AG04449 (cell line): ENCODE results near the gene ALPK3.

ENCODE experiments used
- CTCF ChIA-PET: fragments of 350-600 bp; formaldehyde crosslinking; extraction: SDS; loops from one replicate; lab custom pipeline; 2021; ENCODE audit warnings: antibody characterized with exemption; lab: Yijun Ruan, JAX
- POLR2A ChIA-PET: fragments of 400-600, 350-600 bp; formaldehyde crosslinking; extraction: SDS; loops from one replicate; lab custom pipeline; 2020; ENCODE audit warnings: antibody characterized with exemption, inconsistent platforms; lab: Yijun Ruan, JAX
- DNase-seq: peaks from one replicate; pipeline ENCODE4 v3.0.0-alpha.2; 2010; ENCODE audit warnings: low read depth, low spot score
- H3K4me3 ChIP-seq: 2 replicates; pipeline ENCODE4 v1.5.1; 2011; ENCODE audit warnings: low read depth, mild to moderate bottlenecking, control low read depth, low read length
- TF ChIP-seq, protein P1 (sequence below): IDR thresholded peaks from one replicate; pipeline ENCODE4 v1.5.1; 2011; ENCODE audit warnings: mild to moderate bottlenecking, moderate library complexity, low read length, control low read depth, inconsistent platforms; ENCODE audit not compliant: insufficient read depth; ENCODE audit errors: missing control alignments

Gene ALPK3

DNA sequence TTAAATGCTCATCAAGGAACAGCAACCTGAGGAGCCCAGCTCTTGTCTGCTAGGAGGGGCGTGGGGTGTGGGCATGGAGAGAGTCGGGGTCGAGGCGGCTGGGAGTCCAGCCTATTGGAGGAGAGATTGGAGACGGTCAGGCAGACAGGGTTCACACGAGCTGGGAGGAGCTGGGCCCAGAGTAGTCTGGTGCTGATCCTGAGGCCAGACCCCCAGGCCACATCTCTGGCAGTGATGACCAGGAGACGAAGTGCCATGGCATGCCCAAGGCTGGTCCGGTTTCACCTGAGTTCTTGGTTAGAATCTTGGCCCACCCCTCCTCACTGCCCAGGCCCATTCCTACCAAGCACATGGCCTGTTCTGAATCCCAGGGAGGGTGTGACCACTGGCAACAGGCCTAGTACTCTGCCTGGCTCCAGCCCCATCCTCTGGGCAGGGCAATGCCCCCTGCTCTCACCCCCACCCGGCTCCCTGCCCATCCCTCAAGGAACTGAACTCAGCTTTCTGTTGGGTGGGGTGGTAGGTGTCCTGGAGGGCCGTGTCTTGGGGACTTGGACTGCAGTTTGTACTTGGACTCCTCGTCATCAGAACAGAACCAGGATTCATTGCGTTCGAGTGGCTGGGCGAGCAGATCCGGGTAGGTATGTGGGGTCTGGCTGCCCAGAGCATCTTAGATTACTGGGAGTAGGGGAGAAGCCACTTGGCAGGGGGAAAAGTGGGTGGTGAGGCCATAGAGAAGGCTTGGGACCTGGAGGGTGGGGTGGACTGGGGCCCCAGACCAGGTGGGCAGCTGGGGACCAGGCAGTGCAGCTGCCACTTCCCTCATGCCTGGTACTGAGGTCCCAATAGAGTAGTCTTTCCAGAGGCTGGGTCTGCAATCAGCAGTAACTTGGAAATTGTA is 88.1 kb downstream of the ALPK3 start:
- TF ChIP-seq, protein P1, sequence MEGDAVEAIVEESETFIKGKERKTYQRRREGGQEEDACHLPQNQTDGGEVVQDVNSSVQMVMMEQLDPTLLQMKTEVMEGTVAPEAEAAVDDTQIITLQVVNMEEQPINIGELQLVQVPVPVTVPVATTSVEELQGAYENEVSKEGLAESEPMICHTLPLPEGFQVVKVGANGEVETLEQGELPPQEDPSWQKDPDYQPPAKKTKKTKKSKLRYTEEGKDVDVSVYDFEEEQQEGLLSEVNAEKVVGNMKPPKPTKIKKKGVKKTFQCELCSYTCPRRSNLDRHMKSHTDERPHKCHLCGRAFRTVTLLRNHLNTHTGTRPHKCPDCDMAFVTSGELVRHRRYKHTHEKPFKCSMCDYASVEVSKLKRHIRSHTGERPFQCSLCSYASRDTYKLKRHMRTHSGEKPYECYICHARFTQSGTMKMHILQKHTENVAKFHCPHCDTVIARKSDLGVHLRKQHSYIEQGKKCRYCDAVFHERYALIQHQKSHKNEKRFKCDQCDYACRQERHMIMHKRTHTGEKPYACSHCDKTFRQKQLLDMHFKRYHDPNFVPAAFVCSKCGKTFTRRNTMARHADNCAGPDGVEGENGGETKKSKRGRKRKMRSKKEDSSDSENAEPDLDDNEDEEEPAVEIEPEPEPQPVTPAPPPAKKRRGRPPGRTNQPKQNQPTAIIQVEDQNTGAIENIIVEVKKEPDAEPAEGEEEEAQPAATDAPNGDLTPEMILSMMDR: no peak
- CTCF ChIA-PET: interaction anchor here (1.3 kb wide), 1 partner anchor 27 kb away, joined by 4 read pairs; no protein-coding TSS in a partner anchor

DNA sequence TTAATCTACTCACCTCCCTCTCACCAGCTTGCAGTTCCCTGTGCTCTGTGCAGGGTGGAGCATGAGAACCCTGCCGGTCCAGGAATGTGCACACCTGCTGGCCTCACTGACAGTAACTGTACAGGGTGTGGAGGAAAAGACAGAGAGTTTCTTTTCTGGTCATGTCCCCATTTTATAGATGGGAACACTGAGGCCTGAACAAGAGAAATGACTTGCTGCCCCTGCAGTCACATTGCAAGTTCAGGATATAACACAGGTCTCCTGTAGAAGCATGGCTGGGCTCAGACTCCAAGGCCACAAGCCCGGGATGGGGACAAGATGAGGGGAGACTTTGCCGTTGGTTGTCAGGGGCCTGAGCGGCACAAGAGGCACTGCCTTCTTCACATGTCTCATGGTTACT is 90.6 kb downstream of the ALPK3 start:
- DNase-seq: no peak
- H3K4me3 ChIP-seq: no peak overlapping the region
- TF ChIP-seq, protein P1: no peak
- POLR2A ChIA-PET: no interaction called here
- CTCF ChIA-PET: interaction anchor here (1.0 to 1.7 kb wide), 3 partner anchors 21 to 253 kb away, joined by 3 to 6 read pairs (median 5); no protein-coding TSS in a partner anchor

More for the DNA sequence above, 88.1 kb downstream of the ALPK3 start:
- POLR2A ChIA-PET: no interaction called here
- DNase-seq: no peak
- H3K4me3 ChIP-seq: no peak overlapping the region

DNA sequence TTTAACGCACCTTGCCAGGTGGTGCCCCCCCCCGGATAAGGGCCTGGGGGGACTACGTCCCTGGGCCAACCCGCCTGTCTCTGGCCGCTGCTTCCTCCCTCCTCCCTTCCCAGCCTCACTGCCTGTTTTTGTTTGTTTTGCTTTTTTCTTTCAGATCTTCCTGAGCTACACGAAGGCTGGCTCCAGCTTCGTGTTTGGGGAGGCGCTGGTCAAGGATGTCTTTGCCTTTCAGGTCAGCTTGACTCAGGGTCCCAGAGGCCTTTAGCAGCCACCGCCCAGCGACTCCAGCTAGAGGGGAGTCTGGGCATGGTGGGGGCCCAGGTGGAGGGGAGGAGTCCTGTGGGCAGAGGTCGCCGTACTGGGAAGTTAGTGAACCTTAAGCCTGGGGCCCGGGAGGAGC is 91.4 kb downstream of the ALPK3 start:
- TF ChIP-seq, protein P1: no peak
- H3K4me3 ChIP-seq: no peak overlapping the region
- POLR2A ChIA-PET: no interaction called here
- CTCF ChIA-PET: interaction anchor here (1.0 to 1.7 kb wide), 2 partner anchors 8 to 20 kb away, joined by 3 to 6 read pairs; no protein-coding TSS in a partner anchor
- DNase-seq: no peak

DNA sequence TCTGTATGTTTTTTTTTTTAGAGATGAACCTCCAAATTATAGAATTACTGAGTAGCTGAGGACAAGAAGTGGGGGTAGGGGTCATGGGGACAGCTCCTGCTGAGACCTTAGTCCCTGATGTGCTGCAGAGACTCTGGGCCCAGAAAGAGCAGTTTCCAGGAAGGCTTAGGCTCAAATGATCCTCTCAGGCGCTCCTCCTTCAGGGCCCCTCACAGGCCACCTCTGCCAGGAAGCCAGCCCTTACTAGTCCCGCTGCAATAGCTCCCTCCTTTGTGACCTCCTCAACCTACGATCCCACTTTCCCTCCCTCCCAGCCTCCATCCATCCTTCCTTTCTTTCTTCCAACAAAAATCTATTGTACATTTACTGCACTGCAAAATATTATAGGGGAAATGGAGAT is 91.9 kb downstream of the ALPK3 start:
- no peak for DNase-seq
- ChIA-PET CTCF (interaction anchor here (0.7 to 2.1 kb wide), 4 partner anchors 9 to 46 kb away, joined by 3 to 6 read pairs (median 4); no protein-coding TSS in a partner anchor), POLR2A (no interaction called here)
- TF ChIP-seq, protein P1: no peak
- no peak overlapping the region for H3K4me3 ChIP-seq

DNA sequence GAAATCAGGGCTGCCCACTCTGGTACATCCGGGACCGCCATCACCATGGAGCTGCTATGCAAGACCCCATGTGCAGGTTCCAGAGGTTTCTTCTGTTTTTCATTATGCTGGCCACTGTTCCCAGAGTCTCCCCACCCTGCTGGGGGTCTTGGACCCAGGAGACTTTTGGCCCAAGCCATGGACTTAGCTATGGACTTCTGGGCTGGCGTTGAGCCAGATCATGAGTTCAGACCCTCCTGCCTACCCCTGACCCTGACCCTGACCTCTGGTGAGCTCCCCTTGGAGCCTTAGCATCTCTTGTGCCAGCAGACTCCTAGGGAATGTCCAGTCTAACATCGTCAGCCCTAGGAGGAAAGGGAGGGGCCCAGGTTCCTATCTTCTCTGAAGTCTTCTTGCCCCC is 92.6 kb downstream of the ALPK3 start:
- no peak overlapping the region for H3K4me3 ChIP-seq
- POLR2A ChIA-PET: no interaction called here
- no peak for DNase-seq
- TF ChIP-seq, protein P1: no peak
- CTCF ChIA-PET: interaction anchor here (0.7 to 2.1 kb wide), 4 partner anchors 9 to 45 kb away, joined by 3 to 6 read pairs (median 4); no protein-coding TSS in a partner anchor

DNA sequence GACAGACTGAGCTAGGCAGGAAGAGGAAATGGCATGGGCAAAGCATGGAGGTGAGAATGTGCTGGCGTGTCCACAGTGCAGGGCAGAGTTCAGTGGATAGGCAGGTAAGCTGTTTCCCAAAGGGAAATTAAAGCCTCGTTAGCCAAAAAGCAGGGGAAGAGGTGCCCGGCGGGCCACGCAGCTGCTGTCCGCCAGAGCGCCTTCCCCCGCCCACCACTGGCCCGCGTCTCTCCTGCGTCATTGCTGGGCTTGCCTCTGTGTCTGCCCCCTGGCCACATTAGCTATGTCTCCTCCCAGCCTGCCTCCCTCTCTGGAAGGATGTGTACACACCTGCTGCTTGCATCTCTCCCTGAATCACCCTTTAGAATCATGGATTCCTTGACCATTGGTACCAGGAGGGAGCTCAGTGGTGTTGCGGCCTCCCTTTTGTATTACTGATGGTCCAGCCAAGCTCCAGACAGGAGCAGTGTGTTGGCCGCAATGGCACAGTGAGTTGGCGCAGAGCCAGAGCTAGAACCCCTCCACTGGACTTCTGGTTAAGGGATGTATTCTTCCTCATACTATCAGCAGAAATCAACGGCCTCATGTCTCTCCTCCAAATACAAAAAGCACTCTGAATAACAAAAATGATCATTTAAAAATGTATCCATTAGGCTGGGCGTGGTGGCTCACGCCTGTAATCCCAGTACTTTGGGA is 93.9 kb downstream of the ALPK3 start:
- CTCF ChIA-PET: interaction anchor here (2.1 to 2.7 kb wide), 2 partner anchors 33 to 312 kb away, joined by 5 to 10 read pairs; no protein-coding TSS in a partner anchor
- DNase-seq: no peak
- TF ChIP-seq, protein P1: no peak
- POLR2A ChIA-PET: interaction anchor here (1.1 kb wide), 1 partner anchor 253 kb away, joined by 3 read pairs; the partner anchor contains the start of gene NMB
- no peak overlapping the region for H3K4me3 ChIP-seq
